Peyer's patch (tissue), 4 donors: ENCODE data around the gene ATP2B2.

Experiments used
- POLR2A ChIP-seq, 2 donors: fragments of 450-650 bp; IDR thresholded peaks; one replicate each; pipeline ENCODE4 v1.5.1; 2017; ENCODE audit warnings: antibody characterized with exemption in 2 of 2, mild to moderate bottlenecking in 2 of 2, moderate library complexity in 2 of 2
- TF ChIP-seq, protein P1 (sequence below), 6 experiments: fragments of 450-650 bp in 4 of 6; fragments of 200-600 bp in 2 of 6; sonication (generic) in 1 of 6; IDR thresholded peaks; one replicate each; pipeline ENCODE4 v1.5.1; 2017 to 2019; ENCODE audit warnings: antibody characterized with exemption in 6 of 6, mild to moderate bottlenecking in 3 of 6, moderate library complexity in 1 of 6

DNA sequence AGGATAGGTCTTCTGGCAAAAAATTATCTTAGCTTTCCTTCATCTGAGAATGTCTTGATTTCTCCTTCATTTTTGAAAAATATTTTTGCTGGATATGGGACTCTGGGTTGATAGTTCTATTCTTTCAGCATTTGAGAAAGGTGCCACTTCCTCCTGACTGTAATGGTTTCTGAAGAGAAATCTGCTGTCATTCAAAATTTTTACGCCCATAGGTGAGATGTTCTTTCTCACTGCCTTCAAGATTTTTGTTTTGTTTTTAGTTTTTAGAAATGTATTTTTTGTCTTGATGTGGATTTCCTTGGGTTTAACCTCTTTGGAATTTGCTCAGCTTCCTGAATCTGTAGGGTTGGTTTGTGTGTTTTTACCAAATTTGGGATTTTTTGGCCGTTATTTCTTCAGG is 37.1 kb upstream of the ATP2B2 start:
- TF ChIP-seq, protein P1, sequence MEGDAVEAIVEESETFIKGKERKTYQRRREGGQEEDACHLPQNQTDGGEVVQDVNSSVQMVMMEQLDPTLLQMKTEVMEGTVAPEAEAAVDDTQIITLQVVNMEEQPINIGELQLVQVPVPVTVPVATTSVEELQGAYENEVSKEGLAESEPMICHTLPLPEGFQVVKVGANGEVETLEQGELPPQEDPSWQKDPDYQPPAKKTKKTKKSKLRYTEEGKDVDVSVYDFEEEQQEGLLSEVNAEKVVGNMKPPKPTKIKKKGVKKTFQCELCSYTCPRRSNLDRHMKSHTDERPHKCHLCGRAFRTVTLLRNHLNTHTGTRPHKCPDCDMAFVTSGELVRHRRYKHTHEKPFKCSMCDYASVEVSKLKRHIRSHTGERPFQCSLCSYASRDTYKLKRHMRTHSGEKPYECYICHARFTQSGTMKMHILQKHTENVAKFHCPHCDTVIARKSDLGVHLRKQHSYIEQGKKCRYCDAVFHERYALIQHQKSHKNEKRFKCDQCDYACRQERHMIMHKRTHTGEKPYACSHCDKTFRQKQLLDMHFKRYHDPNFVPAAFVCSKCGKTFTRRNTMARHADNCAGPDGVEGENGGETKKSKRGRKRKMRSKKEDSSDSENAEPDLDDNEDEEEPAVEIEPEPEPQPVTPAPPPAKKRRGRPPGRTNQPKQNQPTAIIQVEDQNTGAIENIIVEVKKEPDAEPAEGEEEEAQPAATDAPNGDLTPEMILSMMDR (IDR thresholded peaks at IDR 0.05) = no peak
- TF ChIP-seq POLR2A (IDR thresholded peaks at IDR 0.05) = no peak
